ENCODE results near the gene C2CD3.

The C2CD3 gene

GRCh38 chr11:74170694-74171629 lies at the start of gene C2CD3, which contains the start of gene PPME1:
Gene C2CD3, minus strand, starts transcription at chr11:74171002. Its CDS starts 210 bp downstream, at chr11:74170792.
Gene PPME1, plus strand, starts transcription at chr11:74171289. Its CDS starts 133 bp downstream, at chr11:74171422.
- DNase-seq: peak; percentile 100

- DNase-seq: no peak
Measured at GRCh38 chr11:74220376-74220775, 49.6 kb upstream of the C2CD3 start.

GRCh38 chr11:74212533-74212932 lies 41.7 kb upstream of the C2CD3 start:
- no peak for DNase-seq

GRCh38 chr11:74208507-74208906 lies 37.7 kb upstream of the C2CD3 start:
- DNase-seq: peak; percentile 14

- DNase-seq: no peak
Measured at GRCh38 chr11:74206746-74207145, 35.9 kb upstream of the C2CD3 start.

- DNase-seq: no peak
Measured at GRCh38 chr11:74205181-74205580, 34.4 kb upstream of the C2CD3 start.

GRCh38 chr11:74204701-74205100 lies 33.9 kb upstream of the C2CD3 start:
- peak; percentile 15 for DNase-seq

GRCh38 chr11:74203966-74204365 lies 33.2 kb upstream of the C2CD3 start:
- DNase-seq: no peak

- DNase-seq: no peak
Measured at GRCh38 chr11:74196781-74197486, 26.1 kb upstream of the C2CD3 start.

GRCh38 chr11:74195828-74196227 lies 25.0 kb upstream of the C2CD3 start:
- DNase-seq: peak; percentile 9

GRCh38 chr11:74185695-74186094 lies 14.9 kb upstream of the C2CD3 start:
- no peak for DNase-seq

GRCh38 chr11:74185285-74185684 lies 14.5 kb upstream of the C2CD3 start:
- DNase-seq: no peak

- DNase-seq: no peak
Measured at GRCh38 chr11:74182635-74183034, 11.8 kb upstream of the C2CD3 start.

- peak; percentile 35 for DNase-seq
Measured at GRCh38 chr11:74179234-74180052, 8.6 kb upstream of the C2CD3 start.

GRCh38 chr11:74175920-74176319 lies 5.1 kb upstream of the C2CD3 start:
- DNase-seq: no peak

GRCh38 chr11:74171997-74172396 lies 1.2 kb upstream of the C2CD3 start:
- no peak for DNase-seq

- no peak for DNase-seq
Measured at GRCh38 chr11:74171630-74171968, 797 bp upstream of the C2CD3 start.

GRCh38 chr11:74169738-74170458 lies 904 bp downstream of the C2CD3 start:
- peak; percentile 5 for DNase-seq

GRCh38 chr11:74168838-74169237 lies 2.0 kb downstream of the C2CD3 start:
- no peak for DNase-seq

GRCh38 chr11:74162681-74163467 lies 7.9 kb downstream of the C2CD3 start:
- peak; percentile 54 for DNase-seq

- DNase-seq: no peak
Measured at GRCh38 chr11:74159642-74160041, 11.2 kb downstream of the C2CD3 start.

GRCh38 chr11:74157169-74157568 lies 13.6 kb downstream of the C2CD3 start:
- DNase-seq: no peak
